Measurements from ENCODE around the gene SMAD7.

DNA sequence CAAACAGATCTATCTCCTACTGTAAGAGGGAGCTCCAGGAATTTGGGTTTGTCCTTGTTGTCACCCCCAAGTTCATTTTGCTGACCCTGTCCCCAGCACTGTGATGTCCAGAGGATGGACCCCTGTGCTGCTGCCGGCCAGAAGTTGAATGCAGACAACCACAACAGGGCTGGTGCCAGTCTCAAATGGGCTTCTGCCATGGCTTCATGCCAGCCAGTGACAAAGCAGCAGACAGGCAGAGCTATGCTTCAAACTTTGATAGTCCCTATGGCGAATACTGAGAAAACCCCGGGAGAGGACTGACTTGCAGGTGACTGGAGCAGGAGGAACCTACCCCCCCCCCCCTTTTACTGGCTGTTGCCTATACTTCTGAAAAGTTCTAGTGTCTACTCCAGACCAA is 3.2 kb downstream of the SMAD7 start:
- TF ChIP-seq, protein P1, sequence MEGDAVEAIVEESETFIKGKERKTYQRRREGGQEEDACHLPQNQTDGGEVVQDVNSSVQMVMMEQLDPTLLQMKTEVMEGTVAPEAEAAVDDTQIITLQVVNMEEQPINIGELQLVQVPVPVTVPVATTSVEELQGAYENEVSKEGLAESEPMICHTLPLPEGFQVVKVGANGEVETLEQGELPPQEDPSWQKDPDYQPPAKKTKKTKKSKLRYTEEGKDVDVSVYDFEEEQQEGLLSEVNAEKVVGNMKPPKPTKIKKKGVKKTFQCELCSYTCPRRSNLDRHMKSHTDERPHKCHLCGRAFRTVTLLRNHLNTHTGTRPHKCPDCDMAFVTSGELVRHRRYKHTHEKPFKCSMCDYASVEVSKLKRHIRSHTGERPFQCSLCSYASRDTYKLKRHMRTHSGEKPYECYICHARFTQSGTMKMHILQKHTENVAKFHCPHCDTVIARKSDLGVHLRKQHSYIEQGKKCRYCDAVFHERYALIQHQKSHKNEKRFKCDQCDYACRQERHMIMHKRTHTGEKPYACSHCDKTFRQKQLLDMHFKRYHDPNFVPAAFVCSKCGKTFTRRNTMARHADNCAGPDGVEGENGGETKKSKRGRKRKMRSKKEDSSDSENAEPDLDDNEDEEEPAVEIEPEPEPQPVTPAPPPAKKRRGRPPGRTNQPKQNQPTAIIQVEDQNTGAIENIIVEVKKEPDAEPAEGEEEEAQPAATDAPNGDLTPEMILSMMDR (IDR thresholded peaks at IDR 0.05), result no peak
- no peak for TF ChIP-seq POLR2A (IDR thresholded peaks at IDR 0.05)
- no peak for TF ChIP-seq EP300 (IDR thresholded peaks at IDR 0.05)
- no peak for TF ChIP-seq POLR2AphosphoS5 (IDR thresholded peaks at IDR 0.05)
